Limb (tissue), 2 donors: Measurements from ENCODE around the gene NAA25.

ENCODE experiments used
- DNase-seq, 2 donors: peaks; one replicate each; pipeline ENCODE4 v3.0.0-alpha.2; 2016; ENCODE audit errors: extremely low spot score in 2 of 2

The NAA25 gene

DNA sequence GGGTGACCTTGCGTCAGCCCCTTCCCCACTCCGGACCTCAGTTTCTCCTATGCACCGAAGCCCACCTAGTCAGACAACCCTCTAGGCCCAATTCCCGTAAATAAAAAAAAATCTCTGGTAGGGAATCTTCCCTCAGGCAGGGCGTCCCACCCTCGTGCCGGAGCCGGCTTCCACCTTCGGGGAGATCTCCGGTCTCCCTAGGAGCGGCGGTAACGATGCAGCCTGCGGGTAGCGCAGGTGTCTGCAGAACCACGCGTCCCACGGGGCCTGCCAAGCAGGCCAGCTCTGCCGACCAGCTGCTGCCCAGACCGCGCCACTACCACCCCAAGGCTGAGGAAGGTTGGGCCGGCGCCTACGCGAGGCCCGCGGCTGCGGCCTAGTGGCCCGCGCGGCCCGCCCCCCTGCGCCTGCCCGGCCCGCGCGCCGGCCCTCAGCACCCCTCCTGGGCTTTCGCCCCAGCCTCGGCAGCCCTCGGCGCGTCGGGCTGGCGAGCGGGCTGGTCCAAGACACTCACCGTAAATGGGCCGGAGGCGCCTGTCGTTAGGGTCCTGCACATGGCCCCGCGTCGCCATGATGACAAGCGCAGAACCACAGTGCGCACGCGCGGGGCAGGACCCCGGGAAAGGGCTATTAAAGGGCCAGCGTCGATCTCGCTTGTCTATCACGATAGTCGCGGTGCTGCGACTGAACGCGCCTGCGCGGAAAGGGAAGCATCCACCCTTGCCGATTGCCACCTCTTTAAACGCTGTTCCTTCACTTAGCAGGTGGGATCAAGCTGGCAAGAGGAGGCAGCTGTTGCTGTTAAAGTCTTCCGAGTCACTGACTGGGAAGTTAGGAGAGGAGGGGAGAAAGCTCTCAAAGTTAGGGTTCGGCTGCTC is at the start of gene NAA25:
TSS of gene NAA25 (minus strand) at position 582 of the 878 bp plus-strand sequence. CDS start at position 572, 10 bp downstream.
- peak; percentile 92 to 93 for DNase-seq

DNA sequence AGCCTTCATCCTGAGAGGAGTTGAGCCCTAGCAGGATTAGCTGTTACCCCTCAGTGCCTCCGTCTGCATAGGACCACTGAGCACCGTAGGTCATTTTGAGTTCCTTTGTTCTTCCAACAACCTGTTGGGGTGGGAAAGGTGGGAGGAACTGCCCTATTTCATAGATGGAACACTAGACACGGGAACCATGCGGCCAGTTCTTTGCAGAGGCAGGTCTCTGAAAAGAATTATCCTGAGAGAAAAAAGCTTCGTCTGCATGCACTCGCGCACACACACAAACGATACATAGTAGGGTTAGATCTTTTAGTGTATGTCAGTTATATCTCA is 45.3 kb upstream of the NAA25 start:
- DNase-seq, result no peak

DNA sequence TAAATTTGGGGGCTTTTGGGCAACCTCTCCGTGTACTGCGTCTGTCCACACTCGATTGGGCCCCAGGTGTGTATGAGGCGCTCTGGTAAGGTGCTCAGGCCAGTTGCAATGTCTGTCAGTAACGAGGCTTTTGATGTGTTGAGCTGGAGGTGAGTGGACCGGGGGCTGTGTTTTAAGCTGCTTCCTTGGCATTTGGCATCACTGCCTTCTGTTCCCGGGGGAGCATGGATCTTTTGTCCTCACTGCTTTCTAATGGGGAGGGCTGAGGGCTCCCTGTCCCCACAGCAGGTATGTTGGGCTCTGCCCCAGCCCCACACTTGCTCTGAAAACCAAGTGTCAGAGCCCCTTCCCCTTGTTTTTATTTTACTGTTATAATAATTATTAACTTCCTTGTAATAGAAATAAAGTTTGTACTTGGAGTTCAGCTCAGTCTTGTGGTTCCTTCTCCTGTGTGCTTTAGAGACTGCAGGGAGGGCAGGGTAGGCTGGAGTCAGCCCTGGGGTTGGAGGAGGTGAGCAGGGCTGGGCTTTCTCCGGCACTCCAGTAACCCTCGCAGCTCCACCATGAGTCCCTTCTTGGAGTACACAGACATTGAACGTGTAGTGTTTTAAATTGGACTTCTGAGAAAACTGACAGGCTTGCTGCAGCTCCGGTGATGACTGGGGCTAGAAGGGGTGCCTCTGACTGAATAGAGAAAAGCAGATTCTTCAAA is 44.8 kb upstream of the NAA25 start:
- no peak for DNase-seq

DNA sequence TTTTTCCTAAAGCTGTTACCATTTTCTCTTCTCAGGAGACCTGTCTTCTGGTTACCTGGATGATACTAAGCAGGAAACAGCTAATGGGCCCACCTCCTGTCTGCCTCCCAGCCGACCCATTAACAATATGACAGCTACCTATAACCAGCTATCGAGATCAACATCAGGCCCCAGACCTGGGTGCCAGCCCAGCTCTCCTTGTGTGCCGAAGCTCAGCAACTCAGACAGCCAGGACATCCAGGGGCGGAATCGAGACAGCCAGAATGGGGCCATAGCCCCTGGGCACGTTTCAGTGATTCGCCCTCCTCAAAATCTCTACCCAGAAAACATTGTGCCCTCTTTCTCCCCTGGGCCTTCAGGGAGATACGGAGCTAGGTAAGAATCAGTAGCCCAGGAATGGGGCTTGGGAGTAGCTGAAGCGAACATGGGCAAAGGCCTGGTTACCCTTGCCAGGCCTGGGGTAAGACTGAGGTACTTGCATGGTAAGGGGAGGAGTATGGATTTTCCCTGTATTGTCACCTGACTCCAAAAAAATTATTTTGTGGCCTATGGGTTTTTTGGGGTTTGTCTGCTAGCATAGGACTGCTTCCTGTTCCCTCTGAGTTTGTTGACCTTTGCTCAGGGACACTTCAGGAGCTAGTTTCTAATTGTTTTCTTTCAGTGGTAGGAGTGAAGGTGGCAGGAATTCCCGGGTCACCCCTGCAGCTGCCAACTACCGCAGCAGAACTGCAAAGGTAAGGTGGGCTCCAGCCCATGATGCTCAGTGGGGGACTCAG is 43.4 kb upstream of the NAA25 start:
- no peak for DNase-seq

DNA sequence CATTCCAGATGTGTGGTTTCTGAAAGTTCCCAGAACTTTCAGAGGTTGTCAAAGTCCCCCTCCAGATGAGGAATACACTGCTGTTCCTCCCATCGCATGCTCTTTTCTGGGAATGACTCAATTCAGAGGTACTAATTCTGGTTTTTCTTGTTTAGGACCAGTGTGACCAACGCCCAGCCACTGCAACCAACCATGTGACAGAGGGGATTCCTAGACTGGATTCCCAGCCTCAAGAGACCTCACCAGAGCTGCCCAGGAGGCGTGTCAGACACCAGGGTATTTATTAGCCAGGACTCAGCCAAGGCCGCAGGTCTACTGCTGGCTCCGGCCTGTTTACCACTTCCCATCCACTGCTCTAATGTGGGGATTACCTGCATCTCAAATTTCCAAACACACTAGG is 41.0 kb upstream of the NAA25 start:
- no peak for DNase-seq

DNA sequence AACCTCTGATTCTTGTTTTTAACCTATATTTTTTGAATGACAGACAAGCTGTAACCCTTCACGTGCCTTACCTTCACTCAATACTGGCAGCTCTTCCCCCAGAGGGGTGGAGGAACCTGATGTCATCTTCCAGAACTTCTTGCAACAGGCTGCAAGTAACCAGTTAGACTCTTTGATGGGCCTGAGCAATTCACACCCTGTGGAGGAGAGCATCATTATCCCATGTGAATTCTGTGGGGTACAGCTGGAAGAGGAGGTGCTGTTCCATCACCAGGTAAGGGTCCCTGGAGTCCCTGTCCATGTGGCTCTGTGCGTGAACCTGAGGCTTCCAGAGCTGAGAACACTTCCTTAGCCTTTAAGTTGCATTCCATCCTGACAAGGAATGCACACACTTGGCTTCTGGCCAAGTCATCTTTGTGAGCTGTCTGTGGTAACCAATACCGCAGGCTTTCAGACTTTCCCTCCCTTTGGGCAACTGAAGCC is 39.5 kb upstream of the NAA25 start:
- no peak for DNase-seq

DNA sequence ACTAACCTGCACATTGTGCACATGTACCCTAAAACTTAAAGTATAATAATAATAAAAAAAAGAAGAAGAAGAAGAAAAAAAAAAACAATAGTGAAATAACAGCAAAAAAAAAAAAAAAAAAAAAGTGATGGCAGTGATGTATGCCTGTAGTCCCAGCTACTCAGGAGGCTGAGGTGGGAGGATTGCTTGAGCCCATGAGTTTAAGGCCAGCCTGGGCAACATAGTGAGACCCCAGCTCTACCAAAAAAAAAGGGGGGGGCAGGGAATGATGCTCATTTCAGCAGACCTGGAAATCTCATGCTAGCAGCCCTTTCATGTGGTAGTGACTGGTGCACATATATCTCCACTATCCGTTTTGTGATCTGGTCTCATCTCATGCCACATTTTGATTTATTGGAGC is 37.5 kb upstream of the NAA25 start:
- DNase-seq, result no peak

DNA sequence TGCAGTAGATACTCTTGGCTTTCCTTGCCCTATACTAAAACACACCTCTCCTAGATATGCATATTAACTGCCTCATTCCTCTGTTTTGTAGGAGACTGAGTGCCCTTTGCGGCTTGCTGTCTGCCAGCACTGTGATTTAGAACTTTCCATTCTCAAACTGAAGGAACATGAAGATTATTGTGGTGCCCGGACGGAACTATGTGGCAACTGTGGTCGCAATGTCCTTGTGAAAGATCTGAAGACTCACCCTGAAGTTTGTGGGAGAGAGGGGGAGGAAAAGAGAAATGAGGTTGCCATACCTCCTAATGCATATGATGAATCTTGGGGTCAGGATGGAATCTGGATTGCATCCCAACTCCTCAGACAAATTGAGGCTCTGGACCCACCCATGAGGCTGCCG is 32.1 kb upstream of the NAA25 start:
- no peak for DNase-seq

DNA sequence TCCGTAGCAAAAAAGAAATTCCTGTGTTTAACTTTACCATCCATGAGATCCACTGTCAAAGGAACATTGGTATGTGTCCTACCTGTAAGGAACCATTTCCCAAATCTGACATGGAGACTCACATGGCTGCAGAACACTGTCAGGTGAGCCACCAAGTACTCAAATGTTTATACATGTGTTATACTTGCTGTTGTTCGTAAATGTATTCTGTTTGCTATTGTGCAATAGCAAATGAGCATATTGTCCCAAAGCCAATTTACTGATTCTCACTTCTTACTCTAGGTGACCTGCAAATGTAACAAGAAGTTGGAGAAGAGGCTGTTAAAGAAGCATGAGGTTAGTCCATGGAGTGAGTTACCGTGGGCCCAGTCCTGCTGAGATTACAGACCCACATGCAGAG is 26.1 kb upstream of the NAA25 start:
- DNase-seq, result no peak

DNA sequence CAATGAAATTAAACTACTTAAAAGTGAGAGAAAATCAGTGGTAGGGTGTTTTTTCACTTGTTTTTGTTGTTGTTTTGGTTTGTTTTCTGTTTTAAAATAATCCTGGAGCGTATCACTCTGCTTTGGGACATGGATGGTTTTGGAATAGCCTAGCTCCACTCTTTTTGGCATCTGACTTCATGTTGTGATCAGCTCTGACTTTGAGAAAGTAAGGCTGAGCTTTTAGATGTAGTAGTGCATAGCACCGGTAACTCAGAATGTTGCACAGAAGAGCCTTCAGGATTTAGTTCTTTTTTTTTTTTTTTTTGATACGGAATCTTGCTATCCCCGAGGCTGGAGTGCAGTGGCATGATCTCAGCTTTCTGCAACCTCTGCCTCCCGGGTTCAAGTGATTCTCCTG is 24.8 kb upstream of the NAA25 start:
- no peak for DNase-seq

DNA sequence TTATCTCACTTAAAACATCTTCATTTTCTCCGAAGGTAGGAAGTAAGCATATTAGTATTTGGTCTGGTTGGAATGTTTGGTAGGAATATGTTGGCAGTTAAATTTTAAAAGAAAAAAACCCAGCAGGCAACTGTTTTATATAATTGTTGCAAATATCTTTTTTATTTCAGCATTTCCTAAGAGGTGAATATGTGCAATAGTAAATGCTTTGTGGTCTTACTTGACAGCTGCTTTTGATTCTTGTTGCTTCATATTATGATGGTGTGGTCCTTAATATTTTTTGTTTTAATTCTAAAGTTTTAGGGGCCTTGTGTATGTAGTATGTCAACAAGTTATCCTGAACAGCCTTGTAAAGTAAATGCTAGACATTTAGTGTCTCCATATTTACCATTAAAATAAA is 23.1 kb upstream of the NAA25 start:
- DNase-seq, result no peak

DNA sequence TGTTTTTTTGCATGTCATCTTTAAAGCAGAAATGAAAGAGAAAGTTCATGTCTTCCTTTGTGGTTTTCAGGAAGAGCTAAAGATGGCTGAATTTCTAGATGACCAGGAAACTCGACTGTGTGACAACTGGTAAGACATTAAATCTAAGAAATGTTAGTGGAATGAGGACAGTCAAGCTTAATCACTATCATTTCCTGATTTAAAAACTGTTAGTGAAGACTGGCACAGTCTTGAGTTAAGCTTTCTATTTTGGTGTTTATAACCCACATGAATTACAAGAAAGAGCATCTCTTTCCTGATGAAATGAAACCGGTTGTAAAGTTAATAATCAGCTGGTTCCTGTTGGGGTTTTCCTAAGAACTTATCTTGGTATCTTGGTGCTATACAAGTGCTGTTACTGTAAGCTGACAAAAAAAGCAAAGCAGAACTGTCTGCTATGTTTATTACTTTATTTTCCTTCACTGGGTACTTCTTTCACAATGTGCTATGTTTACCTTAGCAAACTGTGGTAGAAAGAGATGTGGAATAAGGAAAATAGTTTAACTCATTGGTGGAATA is 21.9 kb upstream of the NAA25 start:
- no peak for DNase-seq

DNA sequence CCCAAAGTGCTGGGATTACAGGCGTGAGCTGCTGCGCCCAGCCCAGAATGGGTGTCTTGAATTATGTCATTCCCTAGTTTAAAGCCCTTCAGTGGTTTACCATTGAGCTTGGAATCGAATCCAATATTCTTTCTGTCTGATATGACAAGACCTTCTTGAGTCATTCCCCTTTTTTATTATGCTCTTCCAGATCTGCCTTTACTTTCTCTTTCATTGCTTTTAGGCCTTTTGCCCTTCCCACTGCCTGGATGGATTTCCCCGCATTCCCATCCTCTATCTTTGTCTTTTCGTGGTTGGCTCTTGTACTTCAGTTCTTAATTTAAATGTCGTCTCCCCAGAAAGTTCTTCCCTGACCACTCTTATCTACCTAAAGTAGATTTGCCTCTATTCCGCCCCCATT is 18.3 kb upstream of the NAA25 start:
- no peak for DNase-seq

DNA sequence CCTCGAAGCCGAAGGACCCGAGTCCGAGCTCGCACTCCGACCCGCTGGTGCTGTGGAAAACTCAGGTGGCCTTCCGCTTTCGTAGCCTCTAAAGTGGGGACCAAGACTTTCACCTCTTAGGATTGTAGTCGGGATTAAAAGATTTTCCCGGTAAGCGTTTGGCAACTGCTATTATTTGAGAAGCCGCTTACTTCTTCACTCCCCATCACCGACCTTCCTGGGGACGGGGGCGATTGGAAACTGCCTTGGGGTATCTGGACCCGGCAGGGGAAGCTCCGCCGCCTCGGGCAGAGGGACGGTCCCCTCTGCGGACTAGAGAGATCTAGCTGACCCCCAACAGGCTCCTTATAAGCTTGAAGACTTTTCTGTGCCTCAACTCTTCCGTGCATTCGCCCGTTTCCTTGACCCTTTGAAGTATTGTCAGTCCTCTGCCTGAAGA is 17.4 kb upstream of the NAA25 start:
- DNase-seq, result no peak

DNA sequence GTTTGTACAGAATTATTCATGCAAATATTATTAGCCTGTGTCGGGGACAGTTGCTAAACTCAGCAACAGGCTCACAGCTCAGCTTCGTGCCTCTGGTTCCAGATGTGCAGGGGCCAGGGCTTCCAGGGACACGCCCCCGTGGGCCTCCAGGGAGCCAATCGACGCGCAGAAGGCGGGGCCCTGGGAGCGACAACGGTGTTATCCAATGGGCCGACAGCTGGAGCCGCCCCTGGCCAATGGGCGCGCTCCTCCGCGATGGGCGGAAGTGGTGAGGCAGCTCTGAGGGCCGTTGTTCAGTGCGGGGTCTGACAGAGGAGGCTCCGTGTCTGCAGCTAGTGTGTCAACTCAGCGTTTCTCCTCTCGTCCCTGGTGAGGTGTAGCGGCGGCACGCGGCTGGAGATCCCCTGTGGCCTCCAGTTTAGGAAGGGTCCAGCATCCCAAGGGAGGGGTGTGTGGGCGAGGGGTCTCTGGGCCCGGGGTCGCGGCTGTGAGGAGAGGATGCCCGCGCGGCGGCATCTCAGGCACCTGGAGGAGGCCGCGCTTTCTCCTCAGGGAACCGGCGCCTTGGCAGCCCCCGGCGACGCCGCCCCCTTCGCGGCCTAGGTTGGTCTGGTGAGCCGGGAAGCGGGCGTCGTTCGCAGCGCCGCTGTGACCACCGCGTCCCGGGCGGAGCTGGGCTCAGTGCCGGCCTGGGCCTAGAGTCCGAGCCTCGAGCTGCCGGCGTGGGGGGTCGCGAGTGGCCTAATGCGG is 16.8 kb upstream of the NAA25 start, which contains the start of gene TRAFD1:
TSS of gene TRAFD1 (plus strand) at position 311 of the 750 bp plus-strand sequence. CDS start 4,963 bp downstream, outside the sequence.
- peak; percentile 97 to 99 for DNase-seq

DNA sequence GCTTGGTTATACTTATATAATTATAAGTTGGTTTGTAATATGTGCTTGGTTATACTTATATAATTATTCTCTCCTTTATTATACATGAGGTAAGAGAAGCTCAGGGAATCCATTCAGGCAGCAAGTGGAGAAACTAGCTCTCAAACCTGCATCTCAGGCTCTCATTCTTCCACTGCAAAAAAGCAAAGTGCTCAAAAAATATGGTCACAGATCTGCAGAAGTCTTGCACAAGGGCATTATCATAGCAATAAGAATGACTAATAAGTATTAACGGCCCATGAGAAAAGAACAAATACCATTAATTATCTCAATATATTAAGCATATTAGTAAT is 16.3 kb upstream of the NAA25 start:
- DNase-seq, result no peak

DNA sequence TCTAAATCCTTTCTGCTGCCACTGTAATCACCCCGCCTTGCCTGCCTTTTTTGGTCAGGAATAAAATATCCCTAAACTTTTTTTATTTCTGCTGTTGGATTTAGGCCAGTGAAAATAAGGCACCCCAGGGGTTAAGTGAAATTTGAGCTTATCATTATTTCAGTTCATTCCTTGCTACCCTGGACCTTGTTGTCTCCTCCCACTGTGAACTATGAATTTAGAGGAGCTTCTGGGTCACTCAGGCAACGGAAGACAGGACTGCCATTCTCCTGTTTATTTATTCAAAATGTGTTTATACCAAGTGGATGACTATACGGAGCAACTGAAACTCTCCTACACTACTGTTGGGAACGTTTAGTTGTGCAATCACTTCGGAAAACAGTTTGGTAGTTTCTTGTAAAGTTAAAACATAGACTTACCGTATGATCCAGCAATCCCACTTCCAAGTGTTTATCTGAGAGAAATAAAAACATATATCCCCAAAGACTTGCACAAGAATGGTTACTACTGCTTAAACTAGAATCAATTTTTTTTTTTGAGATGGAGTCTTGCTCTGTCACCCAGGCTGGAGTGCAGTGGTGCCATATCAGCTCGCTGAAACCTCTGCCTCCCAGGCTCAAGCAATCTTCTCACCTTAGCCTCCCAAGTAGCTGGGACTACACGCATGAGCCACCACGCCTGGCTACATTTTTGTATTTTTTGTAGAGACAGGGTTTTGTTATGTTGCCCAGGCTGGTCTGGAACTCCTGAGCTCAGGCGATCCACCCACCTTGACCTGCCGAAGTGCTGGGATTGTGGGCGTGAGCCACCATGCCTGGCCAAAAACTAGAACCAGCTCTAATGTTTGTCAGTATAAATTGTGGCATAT is 14.5 kb upstream of the NAA25 start:
- DNase-seq, result no peak

DNA sequence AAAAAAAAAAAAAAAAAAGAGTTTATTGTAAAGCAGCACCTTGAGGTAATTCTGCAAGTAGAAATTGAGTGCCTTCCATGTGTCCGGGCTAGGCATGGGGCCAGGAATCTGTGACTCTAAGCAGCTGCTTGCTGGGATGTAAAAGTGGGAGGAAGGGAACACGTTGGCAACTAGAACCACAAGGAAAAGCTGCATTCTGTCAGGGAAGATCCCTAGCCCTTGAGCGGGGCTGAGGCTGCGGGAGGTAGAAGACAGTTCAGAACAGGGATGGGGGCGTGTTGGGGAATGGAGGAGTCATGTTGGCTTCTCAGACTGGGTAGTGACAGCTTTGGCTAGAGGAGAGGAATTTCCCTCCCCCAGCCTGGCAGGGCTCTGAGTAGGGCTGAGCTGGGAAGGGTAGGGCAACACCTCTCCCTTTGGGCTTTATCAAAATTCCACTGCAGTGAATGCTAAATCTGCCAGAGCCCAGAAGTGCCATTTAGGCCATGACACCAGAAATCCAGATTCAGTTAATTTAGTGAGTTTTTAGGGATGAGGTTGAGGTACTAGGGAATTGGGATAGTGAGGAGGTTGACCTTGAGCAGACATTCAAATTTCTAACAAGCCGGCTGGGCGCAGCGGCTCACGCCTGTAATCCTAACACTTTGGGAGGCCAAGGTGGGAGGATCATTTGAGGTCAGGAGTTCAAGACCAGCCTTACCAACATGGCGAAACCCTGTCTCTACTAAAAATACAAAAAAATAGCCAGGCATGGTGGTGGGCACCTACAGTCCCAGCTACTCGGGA is 13.4 kb upstream of the NAA25 start:
- peak; percentile 65 to 68 for DNase-seq

DNA sequence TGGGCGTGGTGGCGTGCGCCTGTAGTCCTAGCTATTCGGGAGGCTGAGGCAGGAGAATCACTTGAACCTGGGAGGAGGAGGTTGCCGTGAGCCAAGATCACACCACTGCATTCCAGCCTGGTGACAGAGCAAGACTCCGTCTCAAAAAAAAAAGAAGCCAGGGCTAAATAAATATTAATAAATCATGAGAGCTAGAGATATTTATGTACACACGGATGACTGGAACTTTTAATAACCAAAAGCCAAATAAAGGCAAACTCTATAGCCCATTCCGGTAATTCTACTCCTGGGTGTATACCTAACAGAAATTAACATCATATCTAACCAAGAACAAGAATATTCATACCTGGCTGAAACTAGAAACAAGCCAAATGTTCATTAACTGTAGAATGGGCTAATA is 9.1 kb upstream of the NAA25 start:
- DNase-seq, result no peak
